ENCODE measurements around the gene SRGAP1. TPM values are rescaled to one million over a fixed set of nuclear protein-coding genes. Genes with fewer than 3 reads are reported as not detected.

The SRGAP1 gene
- total RNA-seq, result 10.8 and 18.9 TPM in 2 replicates
- 9.2 and 12.3 TPM in 2 replicates for polyA plus RNA-seq

- H3K4me1 ChIP-seq (ENCODE audit: insufficient read depth), result peaks cover 13% of the 10 kb centered on the region
- WGBS (ENCODE audit: low lambda C conversion rate, missing lambda C conversion rate), result 2% methylated on average over 49 of the region's 52 CpGs
- no peaks in the 10 kb centered on the region for H3K27me3 ChIP-seq
- TF ChIP-seq CTCF (IDR thresholded peaks at IDR 0.05; ENCODE audit: poor library complexity) (peak; percentile 32), EZH2 (IDR thresholded peaks at IDR 0.05; ENCODE audit: borderline replicate concordance) (no peak), EZH2phosphoT487 (IDR thresholded peaks at IDR 0.05; ENCODE audit: low read depth, severe bottlenecking, unreplicated experiment) (no peak)
- peak; percentile 79 for DNase-seq (ENCODE audit: low spot score)
- H4K20me1 ChIP-seq (ENCODE audit: insufficient read depth, poor library complexity, severe bottlenecking), result no peaks in the 10 kb centered on the region
- peak within 1 kb of the TSS; percentile 93 for H2AFZ ChIP-seq
- H3K4me3 ChIP-seq, result peak within 1 kb of the TSS; percentile 75
- H3K9me2 ChIP-seq (replicated peaks; ENCODE audit: insufficient read depth), result no peaks in the 10 kb centered on the region
- H3K79me2 ChIP-seq, result peaks cover 42% of the 10 kb centered on the region
- peak within 1 kb of the TSS; percentile 89 for H3K27ac ChIP-seq
- no peaks in the 10 kb centered on the region for H3K36me3 ChIP-seq (replicated peaks; ENCODE audit: insufficient read depth, low read depth)
- H3K4me2 ChIP-seq, result peak within 1 kb of the TSS; percentile 82
- no peaks in the 10 kb centered on the region for H3K9me3 ChIP-seq (ENCODE audit: low read depth)
Measured at GRCh38 chr12:63844391-63845341, at the start of gene SRGAP1. Gene SRGAP1, plus strand, starts transcription at chr12:63844700. Its CDS starts 117 bp downstream, at chr12:63844817.

- no peaks in the 10 kb centered on the region for H3K9me2 ChIP-seq (replicated peaks; ENCODE audit: insufficient read depth)
- no peaks in the 10 kb centered on the region for H3K27me3 ChIP-seq
- H3K4me3 ChIP-seq, result no peak overlapping the region
- H3K36me3 ChIP-seq (replicated peaks; ENCODE audit: insufficient read depth, low read depth), result no peaks in the 10 kb centered on the region
- no peak for DNase-seq (ENCODE audit: low spot score)
- H3K4me1 ChIP-seq (ENCODE audit: insufficient read depth), result no peaks in the 10 kb centered on the region
- H2AFZ ChIP-seq, result no peak overlapping the region
- no peak overlapping the region for H3K4me2 ChIP-seq
- H4K20me1 ChIP-seq (ENCODE audit: insufficient read depth, poor library complexity, severe bottlenecking), result no peaks in the 10 kb centered on the region
- no peaks in the 10 kb centered on the region for H3K9me3 ChIP-seq (ENCODE audit: low read depth)
- H3K27ac ChIP-seq, result no peak overlapping the region
- no peaks in the 10 kb centered on the region for H3K79me2 ChIP-seq
- 87% methylated on average over 10 of the region's 10 CpGs for WGBS (ENCODE audit: low lambda C conversion rate, missing lambda C conversion rate)
- TF ChIP-seq EZH2phosphoT487 (IDR thresholded peaks at IDR 0.05; ENCODE audit: low read depth, severe bottlenecking, unreplicated experiment), result no peak
- TF ChIP-seq EZH2 (IDR thresholded peaks at IDR 0.05; ENCODE audit: borderline replicate concordance), result no peak
- no peak for TF ChIP-seq CTCF (IDR thresholded peaks at IDR 0.05; ENCODE audit: poor library complexity)
Measured at GRCh38 chr12:63795032-63795687, 49.3 kb upstream of the SRGAP1 start.

GRCh38 chr12:63795944-63796343 lies 48.6 kb upstream of the SRGAP1 start:
- TF ChIP-seq EZH2 (IDR thresholded peaks at IDR 0.05; ENCODE audit: borderline replicate concordance) (no peak), EZH2phosphoT487 (IDR thresholded peaks at IDR 0.05; ENCODE audit: low read depth, severe bottlenecking, unreplicated experiment) (no peak), CTCF (IDR thresholded peaks at IDR 0.05; ENCODE audit: poor library complexity) (no peak)
- Histone ChIP-seq H3K9me2 (replicated peaks; ENCODE audit: insufficient read depth) (no peaks in the 10 kb centered on the region), H3K27ac (no peak overlapping the region), H3K4me3 (no peak overlapping the region), H3K4me1 (ENCODE audit: insufficient read depth) (no peaks in the 10 kb centered on the region), H3K79me2 (no peaks in the 10 kb centered on the region), H3K36me3 (replicated peaks; ENCODE audit: insufficient read depth, low read depth) (no peaks in the 10 kb centered on the region), H3K27me3 (no peaks in the 10 kb centered on the region), H3K9me3 (ENCODE audit: low read depth) (no peaks in the 10 kb centered on the region), H2AFZ (no peak overlapping the region), H4K20me1 (ENCODE audit: insufficient read depth, poor library complexity, severe bottlenecking) (no peaks in the 10 kb centered on the region), H3K4me2 (no peak overlapping the region)
- WGBS (ENCODE audit: low lambda C conversion rate, missing lambda C conversion rate), result 98% methylated on average over 6 of the region's 6 CpGs
- no peak for DNase-seq (ENCODE audit: low spot score)
